ENCODE results near the gene THOC1. TPM values are rescaled to one million over a fixed set of nuclear protein-coding genes. Genes with fewer than 3 reads are reported as not detected.
"Not testable (repeated sequence)": the region's sequence is repeated elsewhere in the genome, so short reads cannot be mapped to it uniquely, and the experiment has no call there.

The THOC1 gene
- total RNA-seq (2014; rRNA removed; shearing (Covaris generic); ENCODE audit: low replicate concordance) = 27.8 and 28.1 TPM in 2 replicates

- peak; percentile 95 for DNase-seq
These were observed at the start of gene THOC1 for GRCh38 chr18:267688-268552. TSS of gene THOC1 (minus strand) at chr18:268047. CDS start at chr18:268019, 28 bp downstream.

GRCh38 chr18:317618-318017 is 49.8 kb upstream of the THOC1 start:
- Histone ChIP-seq H3K9me3 (no peaks in the 10 kb centered on the region), H3K27me3 (no peaks in the 10 kb centered on the region), H3K36me3 (peaks cover 5% of the 10 kb centered on the region; the same call in 1 of the 2 replicates), H3K4me3 (no peak overlapping the region)
- DNase-seq = no peak

More at GRCh38 chr18:267688-268552, at the start of gene THOC1:
- peak within 1 kb of the TSS; percentile 93 for H3K4me3 ChIP-seq
- H3K27me3 ChIP-seq = no peaks in the 10 kb centered on the region
- H3K9me3 ChIP-seq = no peaks in the 10 kb centered on the region
- H3K36me3 ChIP-seq = peaks cover 22% of the 10 kb centered on the region

- Histone ChIP-seq H3K4me3 (no peak overlapping the region), H3K27me3 (no peaks in the 10 kb centered on the region), H3K36me3 (peaks cover 5% of the 10 kb centered on the region; the same call in 1 of the 2 replicates), H3K9me3 (no peaks in the 10 kb centered on the region)
- no peak for DNase-seq
These were observed 48.5 kb upstream of the THOC1 start for GRCh38 chr18:316393-316792.

- no peaks in the 10 kb centered on the region for H3K36me3 ChIP-seq
- H3K27me3 ChIP-seq = no peaks in the 10 kb centered on the region
- DNase-seq = no peak
- H3K9me3 ChIP-seq = no peaks in the 10 kb centered on the region
- H3K4me3 ChIP-seq = no peak overlapping the region
These were observed 46.1 kb upstream of the THOC1 start for GRCh38 chr18:313931-314330.

GRCh38 chr18:312415-312814 is 44.6 kb upstream of the THOC1 start:
- DNase-seq = no peak
- H3K4me3 ChIP-seq = no peak overlapping the region
- H3K9me3 ChIP-seq = no peaks in the 10 kb centered on the region
- no peaks in the 10 kb centered on the region for H3K27me3 ChIP-seq
- no peaks in the 10 kb centered on the region for H3K36me3 ChIP-seq

- no peak overlapping the region for H3K4me3 ChIP-seq
- H3K36me3 ChIP-seq = no peaks in the 10 kb centered on the region
- DNase-seq = no peak
- H3K9me3 ChIP-seq = no peaks in the 10 kb centered on the region
- H3K27me3 ChIP-seq = no peaks in the 10 kb centered on the region
These were observed 42.2 kb upstream of the THOC1 start for GRCh38 chr18:310042-310441.

GRCh38 chr18:308086-308485 is 40.2 kb upstream of the THOC1 start:
- H3K27me3 ChIP-seq, H3K36me3 ChIP-seq, DNase-seq, H3K9me3 ChIP-seq, H3K4me3 ChIP-seq: not testable (repeated sequence)

GRCh38 chr18:306608-307255 is 38.9 kb upstream of the THOC1 start:
- no peaks in the 10 kb centered on the region for H3K27me3 ChIP-seq

GRCh38 chr18:305003-305501 is 37.2 kb upstream of the THOC1 start:
- Histone ChIP-seq H3K36me3 (no peaks in the 10 kb centered on the region), H3K27me3 (no peaks in the 10 kb centered on the region), H3K9me3 (no peaks in the 10 kb centered on the region), H3K4me3 (no peak overlapping the region)
- DNase-seq = peak; percentile 41

More at GRCh38 chr18:306608-307255, 38.9 kb upstream of the THOC1 start:
- DNase-seq = no peak
- Histone ChIP-seq H3K9me3 (no peaks in the 10 kb centered on the region), H3K36me3 (no peaks in the 10 kb centered on the region), H3K4me3 (no peak overlapping the region)

- Histone ChIP-seq H3K4me3 (no peak overlapping the region), H3K9me3 (no peaks in the 10 kb centered on the region), H3K27me3 (no peaks in the 10 kb centered on the region), H3K36me3 (no peaks in the 10 kb centered on the region)
- DNase-seq = no peak
These were observed 35.8 kb upstream of the THOC1 start for GRCh38 chr18:303607-304006.

GRCh38 chr18:303011-303410 is 35.2 kb upstream of the THOC1 start:
- Histone ChIP-seq H3K4me3 (no peak overlapping the region), H3K36me3 (no peaks in the 10 kb centered on the region), H3K9me3 (no peaks in the 10 kb centered on the region), H3K27me3 (no peaks in the 10 kb centered on the region)
- DNase-seq = no peak

- Histone ChIP-seq H3K4me3 (no peak overlapping the region), H3K9me3 (no peaks in the 10 kb centered on the region), H3K36me3 (no peaks in the 10 kb centered on the region), H3K27me3 (no peaks in the 10 kb centered on the region)
- no peak for DNase-seq
These were observed 34.2 kb upstream of the THOC1 start for GRCh38 chr18:302097-302496.

- Histone ChIP-seq H3K9me3 (no peaks in the 10 kb centered on the region), H3K27me3 (no peaks in the 10 kb centered on the region), H3K4me3 (no peak overlapping the region), H3K36me3 (no peaks in the 10 kb centered on the region)
- DNase-seq = no peak
These were observed 30.1 kb upstream of the THOC1 start for GRCh38 chr18:297936-298335.

GRCh38 chr18:295756-296490 is 28.1 kb upstream of the THOC1 start:
- Histone ChIP-seq H3K36me3 (no peaks in the 10 kb centered on the region), H3K27me3 (no peaks in the 10 kb centered on the region), H3K4me3 (no peak overlapping the region), H3K9me3 (no peaks in the 10 kb centered on the region)
- peak; percentile 45 for DNase-seq

- H3K36me3 ChIP-seq = no peaks in the 10 kb centered on the region
- no peaks in the 10 kb centered on the region for H3K9me3 ChIP-seq
- H3K27me3 ChIP-seq = no peaks in the 10 kb centered on the region
- H3K4me3 ChIP-seq = no peak overlapping the region
- DNase-seq = no peak
These were observed 26.7 kb upstream of the THOC1 start for GRCh38 chr18:294566-294965.

- DNase-seq = no peak
- H3K27me3 ChIP-seq = no peaks in the 10 kb centered on the region
- H3K36me3 ChIP-seq = no peaks in the 10 kb centered on the region
- H3K9me3 ChIP-seq = no peaks in the 10 kb centered on the region
- H3K4me3 ChIP-seq = no peak overlapping the region
These were observed 25.7 kb upstream of the THOC1 start for GRCh38 chr18:293536-293935.

- no peak overlapping the region for H3K4me3 ChIP-seq
- H3K9me3 ChIP-seq = no peaks in the 10 kb centered on the region
- DNase-seq = no peak
- H3K27me3 ChIP-seq = no peaks in the 10 kb centered on the region
- H3K36me3 ChIP-seq = no peaks in the 10 kb centered on the region
These were observed 24.4 kb upstream of the THOC1 start for GRCh38 chr18:292271-292670.
